Right cardiac atrium (tissue), 5 donors: ENCODE data around the gene PMCH. TPM values are rescaled to one million over a fixed set of nuclear protein-coding genes. Genes with fewer than 3 reads are reported as not detected.

Source experiments
- polyA plus RNA-seq: library from polyadenylated mRNA; stranded (reverse); fragments of 200-250 nt; gene quantifications from one replicate; pipeline ENCODE4 v1.2.3, GENCODE V29; 2013
- total RNA-seq, 4 donors: library from RNA; stranded (reverse); fragmentation: NEBNext Ultra II Directional; extraction: Animal tissue kit (Norgen Biotek cat#: 25700); gene quantifications; one replicate each; pipeline ENCODE4 v1.2.1, GENCODE V29; 2021
- donor health status: healthy with polysubstance abuse.
- donor health status: DM: no; HTN: yes; CAD: no.
- donor health status: DM: no; HTN: no; CAD: no.
- donor health status: DM: no; HTN: yes; CAD: no; lungs with severe emphysema.
- donor health status: DM: yes; HTN: yes; CAD: no.

The PMCH gene
- total and polyA plus RNA-seq, 5 donors: not detected

Other genes starting within 250 kb of the PMCH start
- gene WASHC3, start 135.8 kb downstream of the PMCH start, total RNA-seq: 10 to 100 TPM; 35.3 to 43.7 (median 36.7) TPM
- 57.7 TPM for gene WASHC3, start 135.8 kb downstream of the PMCH start, polyA plus RNA-seq
- 10 to 100 TPM; 13.3 to 18.3 (median 16.3) TPM for gene NUP37, start 77.7 kb downstream of the PMCH start, total RNA-seq
- 17.0 TPM for gene NUP37, start 77.7 kb downstream of the PMCH start, polyA plus RNA-seq
- gene PARPBP, start 77.7 kb downstream of the PMCH start, total RNA-seq: 1 to 10 TPM in 1 of 4 donors, under 1 TPM in 3; 0.47 to 1.3 (median 0.81) TPM
- 0.43 TPM for gene PARPBP, start 77.7 kb downstream of the PMCH start, polyA plus RNA-seq